GM23248 (cell line): ENCODE results near the gene KCNA2.

Experiments
- EZH2 ChIP-seq: fragments of 200-600 bp; sonication (generic); IDR thresholded peaks from 2 replicates; pipeline ENCODE4 v1.6.1; 2018; ENCODE audit warnings: antibody characterized with exemption, mild to moderate bottlenecking; ENCODE audit not compliant: insufficient read depth, poor library complexity, severe bottlenecking
- EZH2phosphoT487 ChIP-seq: fragments of 200-600 bp; sonication (generic); IDR thresholded peaks from 2 replicates; pipeline ENCODE4 v1.6.1; 2018; ENCODE audit warnings: antibody characterized with exemption, moderate library complexity, mild to moderate bottlenecking, low read depth; ENCODE audit not compliant: insufficient read depth

GRCh38 chr1:110573314-110573713, 32.8 kb downstream of the KCNA2 start:
- TF ChIP-seq EZH2 (no peak), EZH2phosphoT487 (no peak)
